GM19328 (cell line): ENCODE measurements around the gene IL26.
"Not testable (repeated sequence)": the region's sequence is repeated elsewhere in the genome, so short reads cannot be mapped to it uniquely, and the experiment has no call there.

Experiments
- ATAC-seq: cut with Tn5 transposase; IDR thresholded peaks from one replicate; pipeline ENCODE4 v1.9.1; 2021; ENCODE audit warnings: mild to moderate bottlenecking, moderate library complexity; ENCODE audit not compliant: unreplicated experiment

The IL26 gene

DNA sequence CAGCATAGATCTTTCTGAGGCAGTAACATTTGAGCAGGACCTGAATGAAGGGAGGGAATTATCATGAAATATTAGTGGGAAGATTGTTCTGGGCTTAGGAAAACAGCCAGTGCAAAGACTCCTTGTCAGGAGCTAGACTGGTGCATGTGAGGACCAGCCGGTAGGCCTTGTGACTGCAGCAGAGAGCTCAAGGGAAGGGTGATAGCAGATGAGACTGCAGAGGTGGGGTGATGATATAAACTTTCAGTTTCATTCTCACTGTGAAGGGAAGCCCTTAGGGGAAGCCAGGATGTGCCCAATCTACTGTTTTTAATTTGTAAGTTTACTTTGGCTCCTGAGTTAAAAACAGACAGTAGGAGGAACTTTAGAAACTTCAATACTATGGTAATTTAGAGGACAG, 15.4 kb upstream of the IL26 start:
- ATAC-seq = peak; percentile 93

DNA sequence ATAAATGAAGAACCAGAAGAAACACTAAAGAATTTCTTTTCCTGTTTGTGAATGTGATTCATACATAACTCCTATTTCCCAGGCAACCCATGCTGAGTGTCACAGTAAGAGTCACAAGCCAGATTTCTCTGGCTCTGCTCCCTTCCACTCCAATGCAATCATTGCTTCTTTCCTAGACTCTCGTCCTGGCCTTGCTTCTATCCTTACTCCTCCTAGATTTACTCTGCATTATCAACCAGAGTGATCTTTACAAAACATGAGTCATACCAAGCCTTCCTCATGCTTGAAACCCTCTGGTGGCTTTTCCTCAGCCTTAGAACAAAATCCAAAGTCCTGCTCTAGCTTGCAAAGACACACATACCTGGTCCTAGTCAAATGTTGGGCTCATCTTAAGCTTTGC, 14.5 kb upstream of the IL26 start:
- no peak for ATAC-seq

GRCh38 chr12:68239309-68239982, 13.8 kb upstream of the IL26 start:
- no peak for ATAC-seq

DNA sequence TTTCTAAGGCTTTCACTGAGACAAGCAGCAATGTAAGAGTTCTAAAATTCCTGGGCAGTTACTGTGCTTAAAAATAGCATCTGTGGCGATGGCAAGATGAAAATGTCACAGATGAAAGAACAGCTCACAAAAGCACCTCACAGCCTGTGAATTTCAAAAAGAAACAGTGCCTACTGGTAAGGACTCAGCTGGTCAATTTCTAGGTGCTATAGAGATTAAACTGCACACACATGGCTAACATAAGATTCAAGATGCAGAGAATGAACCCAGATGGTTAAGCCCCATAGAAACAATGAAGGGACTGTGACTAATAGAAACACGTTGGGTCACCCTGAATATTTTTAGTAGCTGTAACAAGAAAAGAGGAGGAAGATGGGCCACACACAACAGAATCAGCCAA, 12.0 kb upstream of the IL26 start:
- ATAC-seq = no peak

- no peak for ATAC-seq
These were observed 11.5 kb upstream of the IL26 start for GRCh38 chr12:68237078-68237477.

GRCh38 chr12:68236421-68237059, 10.9 kb upstream of the IL26 start:
- ATAC-seq = peak; percentile 45

DNA sequence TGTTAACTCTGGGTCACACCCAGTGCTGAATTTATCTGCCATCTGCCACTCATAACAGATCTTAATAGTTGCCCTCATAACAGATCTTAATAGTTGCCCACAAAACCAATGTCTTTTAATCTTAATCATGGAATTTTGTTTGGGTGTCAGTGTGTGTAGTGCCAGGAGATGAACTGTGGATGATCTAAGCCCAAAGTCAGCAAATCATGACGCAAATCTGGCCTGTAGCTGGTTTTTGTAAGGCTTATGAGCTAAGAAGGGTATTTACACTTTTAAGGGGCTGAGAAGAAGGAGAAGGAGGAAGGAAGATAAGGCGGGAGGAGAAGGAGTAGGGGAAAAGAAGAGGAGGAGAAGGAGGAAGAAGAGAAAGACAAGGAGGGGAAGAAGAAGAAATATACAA, 10.0 kb upstream of the IL26 start:
- no peak for ATAC-seq

DNA sequence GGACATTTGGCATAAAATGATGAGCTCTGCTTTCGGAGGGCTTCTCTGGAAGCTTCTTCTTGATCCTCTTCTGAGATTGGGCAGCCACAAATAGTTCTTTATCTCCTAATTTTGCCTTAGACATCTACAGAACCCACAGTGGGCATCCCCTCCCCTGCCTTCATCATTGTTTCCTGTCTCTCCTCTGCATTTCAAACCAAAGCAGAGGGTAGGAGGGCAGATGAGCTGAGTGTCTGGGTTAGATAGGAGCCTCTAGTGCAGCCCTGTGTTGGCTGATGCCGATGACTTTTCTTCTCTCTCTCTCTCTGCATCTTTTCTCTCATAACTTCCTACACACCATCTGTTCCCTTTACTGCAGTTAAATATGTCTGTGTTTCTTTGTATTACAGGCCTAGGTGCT, 8.5 kb upstream of the IL26 start:
- no peak for ATAC-seq

DNA sequence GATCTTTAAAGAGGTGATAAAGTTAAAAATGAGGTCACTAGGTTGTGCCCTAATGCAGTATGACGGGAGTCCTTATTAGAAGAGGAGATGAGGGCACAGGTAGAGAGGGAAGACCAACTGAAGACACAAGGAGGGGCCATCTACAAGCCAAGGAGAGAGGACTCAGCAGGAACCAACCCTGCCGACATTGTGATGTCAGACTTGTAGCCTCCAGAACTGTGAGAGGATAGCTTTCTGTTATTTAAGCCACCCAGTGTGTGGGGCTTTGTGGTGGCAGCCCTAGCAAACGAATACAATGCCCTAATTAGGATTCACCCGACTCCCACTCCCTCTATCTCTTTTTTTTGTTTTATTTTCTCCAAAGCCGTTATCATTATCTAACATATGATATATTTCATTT, 7.9 kb upstream of the IL26 start:
- ATAC-seq = no peak

GRCh38 chr12:68231691-68232090, 6.1 kb upstream of the IL26 start:
- ATAC-seq = no peak

GRCh38 chr12:68231229-68231628, 5.6 kb upstream of the IL26 start:
- no peak for ATAC-seq

GRCh38 chr12:68229956-68230355, 4.3 kb upstream of the IL26 start:
- no peak for ATAC-seq

DNA sequence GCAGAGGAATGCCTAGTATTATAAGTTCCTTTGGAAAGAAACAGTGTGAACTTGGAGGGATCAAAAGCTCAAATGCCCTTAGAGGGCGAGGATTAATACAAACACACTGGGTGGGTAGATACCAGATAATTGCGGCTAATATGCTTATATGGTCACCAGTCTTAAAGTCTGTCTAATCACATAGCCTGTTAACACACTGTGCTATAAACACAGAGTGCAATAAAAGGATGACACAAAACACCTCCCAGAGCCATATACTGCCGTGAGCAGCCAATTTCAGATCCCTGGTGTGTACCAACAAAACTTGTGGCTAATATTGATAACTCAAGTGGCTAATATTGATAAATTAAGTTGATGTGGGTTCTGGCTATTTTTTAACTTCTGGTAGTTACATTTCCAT, 1.7 kb upstream of the IL26 start:
- no peak for ATAC-seq

GRCh38 chr12:68224613-68225285, 861 bp downstream of the IL26 start:
- ATAC-seq = no peak

GRCh38 chr12:68223067-68223747, 2.4 kb downstream of the IL26 start:
- ATAC-seq = peak; percentile 75

DNA sequence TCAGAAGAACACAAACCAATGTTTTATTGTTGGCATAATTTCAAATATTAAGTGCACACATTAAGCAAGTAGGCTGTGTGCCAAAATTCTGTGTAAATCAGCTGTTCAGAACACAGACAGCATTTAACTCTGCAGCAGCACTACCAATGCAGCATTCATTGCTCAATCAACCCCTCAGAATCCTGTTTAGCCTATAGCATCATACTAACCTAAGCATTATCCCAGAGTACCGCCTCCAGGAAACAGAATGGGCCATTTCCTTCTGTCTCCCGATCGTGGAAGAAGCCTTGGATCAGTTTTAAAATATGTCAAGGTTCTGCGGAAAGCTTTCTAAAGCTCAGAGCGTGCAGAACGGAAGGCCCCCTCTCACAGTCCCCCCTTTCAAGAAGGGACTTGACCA, 3.3 kb downstream of the IL26 start:
- no peak for ATAC-seq

GRCh38 chr12:68221497-68221896, 4.1 kb downstream of the IL26 start:
- ATAC-seq = no peak

DNA sequence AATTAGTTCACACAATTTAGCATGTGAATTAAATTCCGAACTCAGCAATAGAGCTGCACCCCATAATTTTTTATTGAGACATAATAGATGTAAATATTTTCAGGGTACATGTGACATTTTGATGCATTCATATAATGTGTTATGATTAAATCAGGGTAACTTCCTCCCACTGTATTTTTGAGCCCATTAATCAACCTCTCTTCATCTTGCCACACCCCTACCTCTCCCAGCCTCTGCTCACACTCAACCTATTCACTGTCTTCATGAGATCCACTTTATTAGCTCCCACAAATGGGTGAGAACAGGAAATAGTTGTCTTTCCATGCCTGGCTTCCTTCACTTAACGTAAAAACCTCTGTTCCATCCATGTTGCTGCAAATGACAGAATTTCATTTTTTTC, 14.7 kb downstream of the IL26 start:
- no peak for ATAC-seq

GRCh38 chr12:68209048-68209728, 16.4 kb downstream of the IL26 start:
- ATAC-seq = not testable (repeated sequence)

DNA sequence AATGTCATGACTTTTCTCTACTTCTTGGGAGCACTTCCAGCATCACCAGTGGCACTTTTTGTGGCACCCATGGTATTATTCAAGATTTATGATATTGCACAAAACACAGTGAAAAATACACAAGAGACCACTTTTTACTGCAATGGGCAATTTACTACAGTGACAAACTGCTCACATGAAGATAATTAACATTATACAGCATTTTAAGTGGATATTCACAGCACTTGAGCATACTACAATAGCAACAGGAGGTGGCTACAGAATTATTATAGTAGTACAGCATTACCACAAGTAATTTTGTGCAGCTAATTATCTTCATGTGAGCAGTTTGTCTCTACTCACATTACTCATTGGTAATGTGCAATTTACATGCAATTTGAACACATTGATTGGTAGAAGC, 18.3 kb downstream of the IL26 start:
- ATAC-seq = no peak

GRCh38 chr12:68206446-68206845, 19.2 kb downstream of the IL26 start:
- no peak for ATAC-seq
